WTC11 (cell line): ENCODE data around the gene SDCCAG8. TPM values are rescaled to one million over a fixed set of nuclear protein-coding genes. Genes with fewer than 3 reads are reported as not detected.

ENCODE experiments used
- ATAC-seq: fragments of 200-7000 bp; cut with Tn5 transposase; 2 replicates; pipeline ENCODE4 v1.10.0; 2021; ENCODE audit warnings: mild to moderate bottlenecking, moderate library complexity
- CTCF ChIA-PET: fragments of 300-600 bp; sonication (Branson Sonifier 250); formaldehyde crosslinking; loops from one replicate; lab custom pipeline; 2021; ENCODE audit warnings: antibody characterized with exemption; lab: Charles Lee
- POLR2A ChIA-PET: fragments of 350-600 bp; sonication (Branson Sonifier 250); formaldehyde crosslinking; loops from one replicate; lab custom pipeline; 2021; ENCODE audit warnings: antibody characterized with exemption; lab: Charles Lee
- DNase-seq: peaks from one replicate; pipeline ENCODE4 v3.0.0; 2021; ENCODE audit warnings: low spot score
- H3K27ac Mint-ChIP-seq: 2 replicates; pipeline ENCODE4 v1.8.0; 2021; ENCODE audit warnings: mixed read lengths
- H3K27me3 Mint-ChIP-seq: 2 replicates; pipeline ENCODE4 v1.8.0; 2021; ENCODE audit warnings: low read depth, mild to moderate bottlenecking, moderate library complexity, mixed read lengths
- H3K36me3 Mint-ChIP-seq: 2 replicates; pipeline ENCODE4 v1.8.0; 2021; ENCODE audit warnings: mixed read lengths
- H3K4me1 Mint-ChIP-seq: 2 replicates; pipeline ENCODE4 v1.8.0; 2022; ENCODE audit warnings: mixed read lengths
- H3K4me3 Mint-ChIP-seq: 2 replicates; pipeline ENCODE4 v1.8.0; 2021; ENCODE audit warnings: mild to moderate bottlenecking, moderate library complexity, mixed read lengths
- H3K9me3 Mint-ChIP-seq: 2 replicates; pipeline ENCODE4 v1.8.0; 2021; ENCODE audit warnings: mixed read lengths
- ATF2 ChIP-seq: sonication (generic); formaldehyde crosslinking; IDR thresholded peaks from 2 replicates; pipeline ENCODE4 v1.8.1; 2022; ENCODE audit warnings: low read depth, missing genetic modification reagents, borderline replicate concordance
- CREM ChIP-seq: sonication (generic); formaldehyde crosslinking; IDR thresholded peaks from 2 replicates; pipeline ENCODE4 v1.8.1; 2022; ENCODE audit warnings: mild to moderate bottlenecking, missing genetic modification reagents, moderate library complexity
- FOXP1 ChIP-seq: sonication (generic); formaldehyde crosslinking; IDR thresholded peaks from 2 replicates; pipeline ENCODE4 v1.8.0; 2022; ENCODE audit warnings: missing genetic modification reagents, mild to moderate bottlenecking, moderate library complexity, borderline replicate concordance
- GABPB1 ChIP-seq: sonication (generic); formaldehyde crosslinking; IDR thresholded peaks from 2 replicates; pipeline ENCODE4 v1.8.1; 2023; ENCODE audit warnings: mild to moderate bottlenecking, missing genetic modification reagents
- HMGXB4 ChIP-seq: sonication (generic); formaldehyde crosslinking; IDR thresholded peaks from 2 replicates; pipeline ENCODE4 v1.8.1; 2023; ENCODE audit warnings: mild to moderate bottlenecking, moderate library complexity, missing genetic modification reagents
- MXD4 ChIP-seq: fragments of 250-450 bp; sonication (Bioruptor Pico); IDR thresholded peaks from 2 replicates; pipeline ENCODE4 v1.8.0; 2021; ENCODE audit warnings: mild to moderate bottlenecking, moderate library complexity, borderline replicate concordance
- RELA ChIP-seq: sonication (generic); formaldehyde crosslinking; IDR thresholded peaks from 2 replicates; pipeline ENCODE4 v1.8.1; 2022; ENCODE audit warnings: missing genetic modification reagents, mild to moderate bottlenecking, borderline replicate concordance
- STAT6 ChIP-seq: sonication (generic); formaldehyde crosslinking; conservative IDR thresholded peaks from 2 replicates; pipeline ENCODE4 v1.8.1; 2023; ENCODE audit warnings: mild to moderate bottlenecking, low read depth, missing genetic modification reagents, moderate library complexity
- ZNF121 ChIP-seq: sonication (generic); formaldehyde crosslinking; IDR thresholded peaks from 2 replicates; pipeline ENCODE4 v1.8.0; 2023; ENCODE audit warnings: missing genetic modification reagents
- ZNF317 ChIP-seq: sonication (generic); formaldehyde crosslinking; IDR thresholded peaks from 2 replicates; pipeline ENCODE4 v1.8.1; 2023; ENCODE audit warnings: low read depth, mild to moderate bottlenecking, moderate library complexity, missing genetic modification reagents, borderline replicate concordance
- total RNA-seq: library from RNA; stranded (reverse); gene quantifications from 3 replicates; pipeline ENCODE4 v1.2.3, GENCODE V29; 2021
- TF ChIP-seq, protein P1 (sequence below): sonication (generic); formaldehyde crosslinking; IDR thresholded peaks from 2 replicates; pipeline ENCODE4 v1.8.0; 2022; ENCODE audit warnings: missing genetic modification reagents
- TF ChIP-seq, protein P2 (sequence below): fragments of 250-450 bp; sonication (Bioruptor Pico); IDR thresholded peaks from 2 replicates; pipeline ENCODE4 v1.9.0; 2021; ENCODE audit warnings: moderate library complexity, mild to moderate bottlenecking, inconsistent platforms, borderline replicate concordance
- TF ChIP-seq, protein P3 (sequence below): fragments of 250-450 bp; sonication (Bioruptor Pico); IDR thresholded peaks from 2 replicates; pipeline ENCODE4 v1.9.0; 2021; ENCODE audit warnings: mild to moderate bottlenecking

SDCCAG8 gene
- total RNA-seq, 1 experiment from 2014 or later = 44.3 TPM

DNA sequence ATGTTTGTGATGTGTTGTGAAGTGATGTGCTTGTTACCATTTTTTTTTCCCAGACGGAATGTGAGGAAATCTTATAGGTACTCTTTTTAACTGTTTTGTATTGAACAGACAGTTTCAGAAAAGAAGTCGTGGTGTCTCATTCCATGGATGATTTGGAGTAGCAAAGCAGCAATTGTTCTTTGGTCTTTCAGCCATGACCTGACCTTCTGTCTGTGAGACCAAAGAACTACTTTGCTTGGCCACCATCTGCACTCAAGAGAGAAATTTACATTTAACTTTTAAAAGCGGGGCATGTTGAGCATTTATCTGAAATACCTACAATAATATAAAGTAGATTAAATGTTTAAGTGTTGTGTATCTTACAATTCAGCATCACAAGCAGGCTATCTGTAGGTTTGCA, 90.2 kb downstream of the SDCCAG8 start:
- POLR2A ChIA-PET = no interaction called here
- TF ChIP-seq STAT6 (CRISPR knock-in tag) = no peak
- TF ChIP-seq, all 79 proteins: peak for 0
- DNase-seq (no peak), ATAC-seq (no peak)
- CTCF ChIA-PET = no interaction called here
- Mint-ChIP-seq H3K36me3 (no peaks in the 10 kb centered on the region), H3K4me1 (peaks cover 5% of the 10 kb centered on the region), H3K27me3 (no peaks in the 10 kb centered on the region), H3K4me3 (no peak overlapping the region), H3K27ac (no peak overlapping the region; the same call in 1 of the 2 replicates), H3K9me3 (no peaks in the 10 kb centered on the region)

GRCh38 chr1:243346468-243346867, 90.6 kb downstream of the SDCCAG8 start:
- no peaks in the 10 kb centered on the region for H3K36me3 Mint-ChIP-seq
- no peak overlapping the region for H3K4me3 Mint-ChIP-seq
- POLR2A ChIA-PET = no interaction called here
- no peak for DNase-seq
- peaks cover 5% of the 10 kb centered on the region for H3K4me1 Mint-ChIP-seq
- H3K9me3 Mint-ChIP-seq = no peaks in the 10 kb centered on the region
- no peak for TF ChIP-seq CREM (CRISPR knock-in tag)
- no peak for TF ChIP-seq ZNF317 (CRISPR knock-in tag)
- no peak for TF ChIP-seq FOXP1 (CRISPR knock-in tag)
- TF ChIP-seq, protein P1, sequence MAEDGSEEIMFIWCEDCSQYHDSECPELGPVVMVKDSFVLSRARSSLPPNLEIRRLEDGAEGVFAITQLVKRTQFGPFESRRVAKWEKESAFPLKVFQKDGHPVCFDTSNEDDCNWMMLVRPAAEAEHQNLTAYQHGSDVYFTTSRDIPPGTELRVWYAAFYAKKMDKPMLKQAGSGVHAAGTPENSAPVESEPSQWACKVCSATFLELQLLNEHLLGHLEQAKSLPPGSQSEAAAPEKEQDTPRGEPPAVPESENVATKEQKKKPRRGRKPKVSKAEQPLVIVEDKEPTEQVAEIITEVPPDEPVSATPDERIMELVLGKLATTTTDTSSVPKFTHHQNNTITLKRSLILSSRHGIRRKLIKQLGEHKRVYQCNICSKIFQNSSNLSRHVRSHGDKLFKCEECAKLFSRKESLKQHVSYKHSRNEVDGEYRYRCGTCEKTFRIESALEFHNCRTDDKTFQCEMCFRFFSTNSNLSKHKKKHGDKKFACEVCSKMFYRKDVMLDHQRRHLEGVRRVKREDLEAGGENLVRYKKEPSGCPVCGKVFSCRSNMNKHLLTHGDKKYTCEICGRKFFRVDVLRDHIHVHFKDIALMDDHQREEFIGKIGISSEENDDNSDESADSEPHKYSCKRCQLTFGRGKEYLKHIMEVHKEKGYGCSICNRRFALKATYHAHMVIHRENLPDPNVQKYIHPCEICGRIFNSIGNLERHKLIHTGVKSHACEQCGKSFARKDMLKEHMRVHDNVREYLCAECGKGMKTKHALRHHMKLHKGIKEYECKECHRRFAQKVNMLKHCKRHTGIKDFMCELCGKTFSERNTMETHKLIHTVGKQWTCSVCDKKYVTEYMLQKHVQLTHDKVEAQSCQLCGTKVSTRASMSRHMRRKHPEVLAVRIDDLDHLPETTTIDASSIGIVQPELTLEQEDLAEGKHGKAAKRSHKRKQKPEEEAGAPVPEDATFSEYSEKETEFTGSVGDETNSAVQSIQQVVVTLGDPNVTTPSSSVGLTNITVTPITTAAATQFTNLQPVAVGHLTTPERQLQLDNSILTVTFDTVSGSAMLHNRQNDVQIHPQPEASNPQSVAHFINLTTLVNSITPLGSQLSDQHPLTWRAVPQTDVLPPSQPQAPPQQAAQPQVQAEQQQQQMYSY (CRISPR knock-in tag) = no peak
- TF ChIP-seq, protein P2, sequence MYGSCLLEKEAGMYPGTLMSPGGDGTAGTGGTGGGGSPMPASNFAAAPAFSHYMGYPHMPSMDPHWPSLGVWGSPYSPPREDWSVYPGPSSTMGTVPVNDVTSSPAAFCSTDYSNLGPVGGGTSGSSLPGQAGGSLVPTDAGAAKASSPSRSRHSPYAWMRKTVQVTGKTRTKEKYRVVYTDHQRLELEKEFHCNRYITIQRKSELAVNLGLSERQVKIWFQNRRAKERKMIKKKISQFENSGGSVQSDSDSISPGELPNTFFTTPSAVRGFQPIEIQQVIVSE (CRISPR knock-in tag) = no peak
- TF ChIP-seq HMGXB4 = no peak
- TF ChIP-seq MXD4 (CRISPR knock-in tag) = no peak
- TF ChIP-seq, all 79 proteins: peak for 0
- no peak for ATAC-seq
- Mint-ChIP-seq H3K27ac (no peak overlapping the region), H3K27me3 (no peaks in the 10 kb centered on the region)
- CTCF ChIA-PET = no interaction called here

DNA sequence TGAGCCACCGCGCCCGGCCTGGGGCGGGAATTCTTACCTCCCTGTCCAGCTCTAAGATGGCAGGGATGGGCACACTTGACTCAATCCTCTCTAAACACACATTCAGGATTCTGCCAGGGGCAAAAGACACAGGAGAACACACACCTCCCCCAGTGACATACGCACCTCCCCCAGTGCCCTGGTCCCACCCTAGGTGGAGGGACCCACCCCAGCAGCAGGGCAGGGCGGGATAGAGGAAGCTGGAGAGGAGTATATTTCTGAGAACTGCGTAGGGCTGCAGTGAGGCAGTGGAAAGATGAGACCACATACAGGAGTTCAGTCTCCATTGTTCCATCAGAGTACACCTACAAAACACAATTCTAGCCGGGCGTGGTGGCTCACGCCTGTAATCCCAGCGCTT, 92.5 kb downstream of the SDCCAG8 start:
- Mint-ChIP-seq H3K4me1 (peaks cover 5% of the 10 kb centered on the region), H3K27ac (no peak overlapping the region), H3K36me3 (no peaks in the 10 kb centered on the region), H3K9me3 (no peaks in the 10 kb centered on the region), H3K27me3 (no peaks in the 10 kb centered on the region), H3K4me3 (no peak overlapping the region)
- ChIA-PET CTCF (no interaction called here), POLR2A (no interaction called here)
- DNase-seq (no peak), ATAC-seq (no peak)
- TF ChIP-seq RELA (CRISPR knock-in tag) (no peak), FOXP1 (CRISPR knock-in tag) (no peak), GABPB1 (CRISPR knock-in tag) (no peak), ATF2 (CRISPR knock-in tag) (no peak), ZNF121 (CRISPR knock-in tag) (no peak)
- TF ChIP-seq, protein P3, sequence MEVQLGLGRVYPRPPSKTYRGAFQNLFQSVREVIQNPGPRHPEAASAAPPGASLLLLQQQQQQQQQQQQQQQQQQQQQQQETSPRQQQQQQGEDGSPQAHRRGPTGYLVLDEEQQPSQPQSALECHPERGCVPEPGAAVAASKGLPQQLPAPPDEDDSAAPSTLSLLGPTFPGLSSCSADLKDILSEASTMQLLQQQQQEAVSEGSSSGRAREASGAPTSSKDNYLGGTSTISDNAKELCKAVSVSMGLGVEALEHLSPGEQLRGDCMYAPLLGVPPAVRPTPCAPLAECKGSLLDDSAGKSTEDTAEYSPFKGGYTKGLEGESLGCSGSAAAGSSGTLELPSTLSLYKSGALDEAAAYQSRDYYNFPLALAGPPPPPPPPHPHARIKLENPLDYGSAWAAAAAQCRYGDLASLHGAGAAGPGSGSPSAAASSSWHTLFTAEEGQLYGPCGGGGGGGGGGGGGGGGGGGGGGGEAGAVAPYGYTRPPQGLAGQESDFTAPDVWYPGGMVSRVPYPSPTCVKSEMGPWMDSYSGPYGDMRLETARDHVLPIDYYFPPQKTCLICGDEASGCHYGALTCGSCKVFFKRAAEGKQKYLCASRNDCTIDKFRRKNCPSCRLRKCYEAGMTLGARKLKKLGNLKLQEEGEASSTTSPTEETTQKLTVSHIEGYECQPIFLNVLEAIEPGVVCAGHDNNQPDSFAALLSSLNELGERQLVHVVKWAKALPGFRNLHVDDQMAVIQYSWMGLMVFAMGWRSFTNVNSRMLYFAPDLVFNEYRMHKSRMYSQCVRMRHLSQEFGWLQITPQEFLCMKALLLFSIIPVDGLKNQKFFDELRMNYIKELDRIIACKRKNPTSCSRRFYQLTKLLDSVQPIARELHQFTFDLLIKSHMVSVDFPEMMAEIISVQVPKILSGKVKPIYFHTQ = no peak
